A673 (cell line): ENCODE results near the gene TBC1D20.

Experiments
- CTCF ChIP-seq: fragments of 300-800, 200-600 bp; sonication (generic); conservative IDR thresholded peaks from 2 replicates; pipeline ENCODE4 v1.5.1; 2017; ENCODE audit warnings: low read depth, mild to moderate bottlenecking, antibody characterized with exemption, low read length, moderate library complexity, mixed read lengths
- EZH2 ChIP-seq: fragments of 200-600 bp; sonication (generic); IDR thresholded peaks from 2 replicates; pipeline ENCODE4 v1.6.1; 2017; ENCODE audit warnings: borderline replicate concordance, low read depth, mild to moderate bottlenecking, mixed read lengths, antibody characterized with exemption, low read length; ENCODE audit not compliant: poor library complexity, severe bottlenecking

GRCh38 chr20:469746-470490 lies 7.6 kb upstream of the TBC1D20 start:
- no peak for TF ChIP-seq CTCF
- TF ChIP-seq EZH2: no peak
